T47D (cell line): ENCODE results near the gene C10orf90.

Experiments used
- DNase-seq, 2 experiments: peaks; one replicate each; pipeline versions ENCODE4 v3.0.0 to v3.0.0-alpha.2; 2011 to 2012; ENCODE audit warnings: low read depth in 1 of 2, low spot score in 1 of 2
- JUND ChIP-seq: IDR thresholded peaks from 2 replicates; pipeline ENCODE4 v1.6.1; 2012; ENCODE audit warnings: low read depth
- in situ Hi-C: cut with HindIII; loops from 2 replicates; pipeline ENCODE4 v1.10.0; 2016; ENCODE audit warnings: low sequenced_read_pairs, low pct_unique_long_range_greater_than_20kb

C10orf90 gene

DNA sequence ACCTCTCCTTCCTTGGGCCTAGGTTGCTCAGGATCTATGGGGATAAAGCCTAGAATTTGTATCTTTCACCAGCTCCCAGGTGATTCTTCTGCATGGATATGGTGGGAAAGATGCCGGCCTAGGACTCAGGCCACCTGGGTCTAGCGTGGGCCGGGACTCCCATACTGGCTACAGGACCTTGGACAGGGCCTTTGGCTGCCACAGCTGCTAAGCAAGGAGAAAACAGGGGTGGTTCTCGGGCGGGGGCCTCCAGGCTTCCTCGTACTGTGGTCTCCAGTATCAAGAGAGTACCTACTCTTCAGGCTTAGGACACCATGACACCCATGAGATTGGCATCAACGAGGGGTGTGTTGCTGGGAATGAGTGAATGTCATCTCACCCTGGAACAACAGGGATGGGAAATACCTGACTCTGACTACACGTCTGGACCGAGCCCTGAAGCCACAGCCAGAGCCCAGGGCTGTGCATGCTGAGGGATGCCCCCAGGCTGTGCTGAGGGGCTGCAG is 161.9 kb downstream of the C10orf90 start:
- peak in 1 of 2 experiments; percentile 12 for DNase-seq
- in situ Hi-C loops: no loop called here
- TF ChIP-seq JUND: no peak

- in situ Hi-C loops: no loop called here
- TF ChIP-seq JUND: no peak
Observed at GRCh38 chr10:126504761-126505112, 165.8 kb downstream of the C10orf90 start.

GRCh38 chr10:126504063-126504760 is 166.3 kb downstream of the C10orf90 start:
- TF ChIP-seq JUND: no peak
- peak; percentile 39 to 80 for DNase-seq
- in situ Hi-C loops: no loop called here

More at GRCh38 chr10:126504761-126505112, 165.8 kb downstream of the C10orf90 start:
- DNase-seq: peak in 1 of 2 experiments; percentile 2

- no peak for DNase-seq
- in situ Hi-C loops: no loop called here
- TF ChIP-seq JUND: no peak
Observed at GRCh38 chr10:126503392-126504062, 167.0 kb downstream of the C10orf90 start.

DNA sequence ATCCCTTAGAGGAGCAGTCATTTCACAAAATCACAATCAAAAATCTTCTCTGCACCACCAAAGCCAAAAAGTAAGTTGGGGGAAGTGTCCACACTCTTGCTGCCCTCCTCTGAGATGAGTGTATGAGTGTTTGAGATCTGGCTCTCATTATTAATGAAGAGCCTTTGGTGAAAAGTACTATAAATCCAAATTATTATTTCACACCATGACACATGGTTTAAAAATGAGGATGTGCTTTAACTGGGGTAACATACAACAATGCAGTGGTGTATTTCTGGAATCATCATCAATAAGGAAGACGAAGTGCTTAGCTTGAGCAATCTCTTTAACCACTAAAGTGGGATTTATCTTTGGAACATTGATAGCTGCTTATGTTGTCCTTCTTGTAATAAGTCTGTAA is 168.1 kb downstream of the C10orf90 start:
- TF ChIP-seq JUND: no peak
- DNase-seq: no peak
- in situ Hi-C loops: no loop called here

DNA sequence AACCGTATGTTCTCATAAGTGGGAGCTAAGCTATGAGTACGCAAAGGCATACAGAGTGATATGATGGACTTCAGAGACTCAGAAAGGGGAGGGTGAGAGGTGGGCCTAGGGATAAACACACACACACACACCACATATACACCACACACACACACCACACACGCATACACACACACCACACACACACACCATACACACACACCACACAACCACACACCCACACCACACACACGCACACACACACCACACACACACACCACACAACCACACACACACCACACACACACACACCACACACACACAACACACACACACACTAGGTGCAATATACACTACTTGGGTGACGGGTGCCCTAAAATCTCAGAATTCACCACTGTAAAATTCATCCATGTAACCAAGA is 168.7 kb downstream of the C10orf90 start:
- TF ChIP-seq JUND: no peak
- in situ Hi-C loops: no loop called here
- DNase-seq: no peak

GRCh38 chr10:126500866-126501265 is 169.6 kb downstream of the C10orf90 start:
- no peak for DNase-seq
- in situ Hi-C loops: no loop called here
- TF ChIP-seq JUND: no peak

- TF ChIP-seq JUND: no peak
- DNase-seq: no peak
- in situ Hi-C loops: no loop called here
Observed at GRCh38 chr10:126500185-126500584, 170.3 kb downstream of the C10orf90 start.

DNA sequence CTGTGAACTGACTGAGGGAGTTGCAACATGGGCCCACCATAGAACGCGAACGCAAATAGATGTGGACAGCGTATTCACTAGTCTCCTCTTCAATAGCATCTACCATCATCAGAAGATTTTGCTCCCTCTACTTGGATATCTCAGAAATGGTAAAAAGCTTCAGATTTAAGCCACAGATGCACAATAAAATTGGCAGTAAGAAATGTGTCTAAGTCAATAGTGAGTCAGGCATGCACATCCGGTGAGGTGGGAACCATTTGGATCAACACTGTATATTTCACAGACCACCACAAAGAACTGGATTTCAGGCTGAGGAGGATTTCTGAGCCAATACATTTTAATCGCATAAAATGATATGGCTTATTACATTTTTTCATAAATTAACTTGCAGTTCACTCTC is 170.7 kb downstream of the C10orf90 start:
- no peak for DNase-seq
- in situ Hi-C loops: no loop called here
- no peak for TF ChIP-seq JUND

- in situ Hi-C loops: no loop called here
- DNase-seq: no peak
- no peak for TF ChIP-seq JUND
Observed at GRCh38 chr10:126497672-126498071, 172.8 kb downstream of the C10orf90 start.

DNA sequence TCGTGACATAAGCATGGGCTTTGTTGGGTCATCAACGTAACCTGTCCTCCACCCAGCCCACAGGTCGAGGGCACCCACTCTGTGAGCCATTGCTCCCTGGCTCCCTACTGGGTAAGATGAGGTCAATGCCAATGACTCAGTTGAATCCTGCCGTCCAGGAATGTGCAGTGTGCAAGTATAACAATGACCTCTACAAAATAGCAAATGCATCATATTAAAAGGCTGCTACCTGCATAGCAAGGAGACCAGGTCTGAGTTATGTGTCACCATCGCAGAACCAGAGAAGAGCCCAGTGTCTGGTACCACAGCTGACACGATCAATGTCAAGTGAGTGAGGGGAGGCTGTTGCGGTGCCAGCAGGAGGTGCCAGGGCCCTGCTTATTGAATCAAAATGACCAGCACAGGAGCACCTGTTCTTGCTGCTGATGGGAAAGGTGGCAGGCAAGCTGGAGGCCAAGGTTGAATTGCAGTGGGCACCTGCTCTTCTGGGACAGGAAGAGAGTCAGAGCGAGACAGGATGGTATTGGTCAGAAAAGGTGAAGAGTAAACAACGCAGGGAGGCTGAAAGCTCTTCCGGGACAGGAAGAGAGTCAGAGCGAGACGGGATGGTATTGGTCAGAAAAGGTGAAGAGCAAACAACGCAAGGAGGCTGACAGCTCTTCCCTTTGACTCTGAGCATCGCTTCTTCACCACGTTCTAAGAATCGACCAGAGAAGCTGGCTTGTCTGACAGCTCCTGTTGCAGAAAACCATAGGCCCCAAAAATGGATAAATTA is 173.5 kb downstream of the C10orf90 start:
- in situ Hi-C loops: no loop called here
- DNase-seq: no peak

DNA sequence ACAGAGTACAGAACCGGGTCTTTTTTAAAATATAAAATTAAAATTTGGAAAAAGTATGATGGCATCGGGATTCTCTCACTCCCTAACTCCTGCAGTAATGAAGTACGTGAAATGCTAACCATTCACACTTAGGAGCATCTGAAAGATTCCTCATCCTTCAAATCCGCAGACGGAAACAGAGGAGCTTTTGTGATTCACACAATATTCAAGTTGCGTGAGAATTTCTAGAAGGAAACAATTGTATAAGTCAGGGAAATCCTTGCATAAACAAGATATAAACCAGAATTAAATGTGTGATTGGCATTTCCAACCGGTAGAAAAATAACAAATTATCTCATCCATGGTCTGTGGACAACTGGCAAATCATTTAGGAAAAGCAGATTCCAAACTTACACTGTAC is 179.0 kb downstream of the C10orf90 start:
- TF ChIP-seq JUND: no peak
- no peak for DNase-seq
- in situ Hi-C loops: no loop called here

More for the DNA sequence above, 173.5 kb downstream of the C10orf90 start:
- TF ChIP-seq JUND: no peak

DNA sequence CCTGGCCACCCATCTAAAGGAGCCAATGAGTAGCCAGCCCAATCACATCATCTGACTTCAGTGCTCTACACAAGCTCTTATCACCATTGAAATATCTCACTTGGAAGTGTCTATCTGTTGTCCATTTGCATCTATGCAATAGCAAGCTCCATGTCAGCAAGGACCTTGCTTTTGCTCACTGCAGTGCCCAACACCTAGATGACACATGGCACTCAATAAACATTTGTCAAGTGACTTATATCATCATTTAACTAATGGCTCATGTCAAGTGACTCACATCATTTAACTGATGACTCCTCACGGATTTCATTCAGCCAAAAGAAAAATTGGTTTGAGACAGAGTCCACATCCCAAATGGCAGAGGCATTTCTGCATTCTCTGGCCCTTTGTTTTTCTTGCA is 189.3 kb downstream of the C10orf90 start:
- in situ Hi-C loops: no loop called here
- no peak for DNase-seq
- no peak for TF ChIP-seq JUND
